ENCODE results near the gene MEGF10. TPM values are rescaled to one million over a fixed set of nuclear protein-coding genes. Genes with fewer than 3 reads are reported as not detected.

The MEGF10 gene
- total RNA-seq, 2 experiments from 2014 or later: not detected

- H3K27ac ChIP-seq (ENCODE audit: low read depth, low read length, poor library complexity, severe bottlenecking): no peak overlapping the region
- POLR2A ChIA-PET: no interaction called here
- no peak overlapping the region for H3K4me2 ChIP-seq (ENCODE audit: low read length)
- no peak overlapping the region for H3K4me3 ChIP-seq (ENCODE audit: low read depth, low read length, poor library complexity, severe bottlenecking)
- H3K36me3 ChIP-seq (ENCODE audit: insufficient read depth, low read length): no peaks in the 10 kb centered on the region
- H3K79me2 ChIP-seq (ENCODE audit: insufficient read depth, low read depth, low read length): no peaks in the 10 kb centered on the region
- H4K20me1 ChIP-seq (ENCODE audit: insufficient read depth, low read length): no peaks in the 10 kb centered on the region
- CTCF ChIA-PET (ENCODE audit: unreplicated experiment): no interaction called here
- intact Hi-C loops (cut with micrococcal nuclease; ENCODE audit: unreplicated experiment): no loop called here
- H3K9me2 ChIP-seq (ENCODE audit: insufficient read depth, low read length): no peaks in the 10 kb centered on the region
- no peaks in the 10 kb centered on the region for H3K4me1 ChIP-seq (ENCODE audit: insufficient read depth, low read length, poor library complexity, severe bottlenecking)
- BruUV-seq (replicated peaks): no TSS peak
- DNase-seq (ENCODE audit: low spot score): no peak
- no peaks in the 10 kb centered on the region for H3K9me3 ChIP-seq (ENCODE audit: low read length)
- no peak overlapping the region for H2AFZ ChIP-seq (ENCODE audit: low read length)
- TF ChIP-seq EZH2phosphoT487 (IDR thresholded peaks at IDR 0.05; ENCODE audit: borderline replicate concordance, low read depth, low read length) (no peak), CTCF (conservative IDR thresholded peaks at IDR 0.05; ENCODE audit: low read length) (no peak)
Observed at GRCh38 chr5:127412698-127413097, 122.1 kb downstream of the MEGF10 start.

GRCh38 chr5:127415034-127415433 is 124.4 kb downstream of the MEGF10 start:
- no peak overlapping the region for H3K4me3 ChIP-seq (ENCODE audit: low read depth, low read length, poor library complexity, severe bottlenecking)
- no peaks in the 10 kb centered on the region for H3K36me3 ChIP-seq (ENCODE audit: insufficient read depth, low read length)
- no TSS peak for BruUV-seq (replicated peaks)
- H3K79me2 ChIP-seq (ENCODE audit: insufficient read depth, low read depth, low read length): no peaks in the 10 kb centered on the region
- no peaks in the 10 kb centered on the region for H3K9me2 ChIP-seq (ENCODE audit: insufficient read depth, low read length)
- H3K9me3 ChIP-seq (ENCODE audit: low read length): no peaks in the 10 kb centered on the region
- intact Hi-C loops (cut with micrococcal nuclease; ENCODE audit: unreplicated experiment): no loop called here
- no peaks in the 10 kb centered on the region for H3K4me1 ChIP-seq (ENCODE audit: insufficient read depth, low read length, poor library complexity, severe bottlenecking)
- no peak overlapping the region for H2AFZ ChIP-seq (ENCODE audit: low read length)
- no peak for DNase-seq (ENCODE audit: low spot score)
- no peak overlapping the region for H3K27ac ChIP-seq (ENCODE audit: low read depth, low read length, poor library complexity, severe bottlenecking)
- H4K20me1 ChIP-seq (ENCODE audit: insufficient read depth, low read length): no peaks in the 10 kb centered on the region
- ChIA-PET CTCF (ENCODE audit: unreplicated experiment) (no interaction called here), POLR2A (interaction anchor here (0.7 kb wide), 1 partner anchor 22 kb away, joined by 4 read pairs; no protein-coding TSS in a partner anchor)
- TF ChIP-seq CTCF (conservative IDR thresholded peaks at IDR 0.05; ENCODE audit: low read length) (no peak), EZH2phosphoT487 (IDR thresholded peaks at IDR 0.05; ENCODE audit: borderline replicate concordance, low read depth, low read length) (no peak)
- H3K4me2 ChIP-seq (ENCODE audit: low read length): no peak overlapping the region

- no TSS peak for BruUV-seq (replicated peaks)
- Histone ChIP-seq H4K20me1 (ENCODE audit: insufficient read depth, low read length) (no peaks in the 10 kb centered on the region), H3K9me2 (ENCODE audit: insufficient read depth, low read length) (no peaks in the 10 kb centered on the region), H3K4me3 (ENCODE audit: low read depth, low read length, poor library complexity, severe bottlenecking) (no peak overlapping the region), H3K9me3 (ENCODE audit: low read length) (no peaks in the 10 kb centered on the region), H3K27ac (ENCODE audit: low read depth, low read length, poor library complexity, severe bottlenecking) (no peak overlapping the region), H2AFZ (ENCODE audit: low read length) (no peak overlapping the region), H3K36me3 (ENCODE audit: insufficient read depth, low read length) (no peaks in the 10 kb centered on the region), H3K79me2 (ENCODE audit: insufficient read depth, low read depth, low read length) (no peaks in the 10 kb centered on the region), H3K4me1 (ENCODE audit: insufficient read depth, low read length, poor library complexity, severe bottlenecking) (no peaks in the 10 kb centered on the region), H3K4me2 (ENCODE audit: low read length) (no peak overlapping the region)
- TF ChIP-seq CTCF (conservative IDR thresholded peaks at IDR 0.05; ENCODE audit: low read length): no peak
- TF ChIP-seq EZH2phosphoT487 (IDR thresholded peaks at IDR 0.05; ENCODE audit: borderline replicate concordance, low read depth, low read length): no peak
- ChIA-PET CTCF (ENCODE audit: unreplicated experiment) (no interaction called here), POLR2A (no interaction called here)
- intact Hi-C loops (cut with micrococcal nuclease; ENCODE audit: unreplicated experiment): no loop called here
- DNase-seq (ENCODE audit: low spot score): no peak
Observed at GRCh38 chr5:127416906-127417305, 126.3 kb downstream of the MEGF10 start.

All from OCI-LY7 (cell line).